IMR-90 (cell line): ENCODE data around the gene CDH13. TPM values are rescaled to one million over a fixed set of nuclear protein-coding genes. Genes with fewer than 3 reads are reported as not detected.

Source experiments
- ATAC-seq: fragments of 200-7000 bp; cut with Tn5 transposase; 2 replicates; pipeline ENCODE4 v1.9.1; 2020; ENCODE audit warnings: low read depth, mild to moderate bottlenecking, moderate library complexity
- BruUV-seq: library from RNA; stranded (reverse); fragments of 400-500 nt; replicated peaks from 2 replicates; lab custom pipeline; 2021; lab: Mats Ljungman, UMichigan
- CTCF ChIA-PET: fragments of 300-600 bp; formaldehyde crosslinking; extraction: SDS; loops from one replicate; lab custom pipeline; 2021; ENCODE audit warnings: antibody characterized with exemption; lab: Yijun Ruan, JAX
- POLR2A ChIA-PET: fragments of 300-600 bp; sonication (Branson Sonifier 250); formaldehyde crosslinking; loops from one replicate; lab custom pipeline; 2022; ENCODE audit warnings: antibody characterized with exemption; ENCODE audit not compliant: unreplicated experiment; lab: Charles Lee
- DNase-seq: peaks from one replicate; pipeline ENCODE4 v3.0.0; 2013
- H2AFZ ChIP-seq: replicated peaks from 2 replicates; pipeline ENCODE3; 2013; ENCODE audit warnings: low read length, mild to moderate bottlenecking; ENCODE audit not compliant: poor library complexity
- H2AK5ac ChIP-seq: 2 replicates; pipeline ENCODE4 v1.6.1; 2013; ENCODE audit warnings: low read depth, low read length, inconsistent platforms
- H2AK9ac ChIP-seq: replicated peaks from 2 replicates; pipeline ENCODE3; 2013; ENCODE audit warnings: mild to moderate bottlenecking, low read depth, low read length, moderate library complexity; ENCODE audit not compliant: poor library complexity
- H2BK120ac ChIP-seq: 2 replicates; pipeline ENCODE4 v1.6.1; 2013; ENCODE audit warnings: low read depth, low read length, inconsistent platforms
- H2BK15ac ChIP-seq: 3 replicates; pipeline ENCODE4 v1.6.1; 2013; ENCODE audit warnings: low read depth, low read length, inconsistent platforms
- H2BK20ac ChIP-seq: 2 replicates; pipeline ENCODE4 v1.6.1; 2013; ENCODE audit warnings: low read depth, mild to moderate bottlenecking, inconsistent platforms, low read length, moderate library complexity
- H2BK5ac ChIP-seq: 2 replicates; pipeline ENCODE4 v1.6.1; 2013; ENCODE audit warnings: mild to moderate bottlenecking, low read depth, low read length, inconsistent platforms; ENCODE audit not compliant: poor library complexity, severe bottlenecking
- H3K14ac ChIP-seq: replicated peaks from 2 replicates; pipeline ENCODE4 v1.6.1; 2013; ENCODE audit warnings: low read depth, low read length, inconsistent platforms
- H3K18ac ChIP-seq: 2 replicates; pipeline ENCODE4 v1.6.1; 2013; ENCODE audit warnings: low read depth, low read length, control low read depth
- H3K23ac ChIP-seq: 2 replicates; pipeline ENCODE4 v1.6.1; 2013; ENCODE audit warnings: low read depth, low read length, inconsistent platforms
- H3K27ac ChIP-seq: 2 replicates; pipeline ENCODE4 v1.5.1; 2013; ENCODE audit warnings: mild to moderate bottlenecking, control low read depth, low read length; ENCODE audit not compliant: insufficient read depth
- H3K27me3 ChIP-seq: 2 replicates; pipeline ENCODE4 v1.6.1; 2013; ENCODE audit warnings: low read length; ENCODE audit not compliant: control insufficient read depth, insufficient read depth
- H3K36me3 ChIP-seq: 2 replicates; pipeline ENCODE4 v1.6.1; 2013; ENCODE audit warnings: low read length, mixed read lengths; ENCODE audit not compliant: control insufficient read depth, insufficient read depth
- H3K4ac ChIP-seq: 2 replicates; pipeline ENCODE4 v1.6.1; 2013; ENCODE audit warnings: low read depth, low read length, inconsistent platforms
- H3K4me1 ChIP-seq: 2 replicates; pipeline ENCODE4 v1.6.1; 2013; ENCODE audit warnings: low read length, mixed read lengths; ENCODE audit not compliant: control insufficient read depth, insufficient read depth
- H3K4me2 ChIP-seq: 2 replicates; pipeline ENCODE4 v1.6.1; 2013; ENCODE audit warnings: low read depth, mild to moderate bottlenecking, control low read depth, low read length, moderate library complexity
- H3K4me3 ChIP-seq: 2 replicates; pipeline ENCODE4 v1.5.1; 2013; ENCODE audit warnings: low read depth, mild to moderate bottlenecking, control low read depth, low read length, moderate library complexity; ENCODE audit not compliant: insufficient read depth
- H3K56ac ChIP-seq: 2 replicates; pipeline ENCODE4 v1.6.1; 2013; ENCODE audit warnings: low read length, inconsistent platforms; ENCODE audit not compliant: insufficient read depth; ENCODE audit errors: extremely low read depth
- H3K79me1 ChIP-seq, 2 experiments: 2 replicates each; pipeline ENCODE4 v1.6.1; 2013; ENCODE audit warnings: low read length in 2 of 2, inconsistent platforms in 1 of 2, low read depth in 1 of 2
- H3K9ac ChIP-seq: 2 replicates; pipeline ENCODE4 v1.6.1; 2013; ENCODE audit warnings: low read depth, low read length, control low read depth
- H3K9me1 ChIP-seq: 2 replicates; pipeline ENCODE4 v1.6.1; 2013; ENCODE audit warnings: low read length, inconsistent platforms; ENCODE audit not compliant: insufficient read depth
- H3K9me3 ChIP-seq: 2 replicates; pipeline ENCODE4 v1.6.1; 2013; ENCODE audit warnings: low read length; ENCODE audit not compliant: control insufficient read depth, insufficient read depth
- H4K20me1 ChIP-seq: 2 replicates; pipeline ENCODE4 v1.6.1; 2013; ENCODE audit warnings: low read length, inconsistent platforms; ENCODE audit not compliant: insufficient read depth
- H4K5ac ChIP-seq: 2 replicates; pipeline ENCODE4 v1.6.1; 2013; ENCODE audit warnings: mild to moderate bottlenecking, low read depth, low read length, control low read depth
- H4K8ac ChIP-seq, 2 experiments: 2 replicates each; pipeline ENCODE4 v1.6.1; 2013; ENCODE audit warnings: low read depth in 2 of 2, low read length in 2 of 2, control low read depth in 1 of 2, inconsistent platforms in 1 of 2
- H4K91ac ChIP-seq: 2 replicates; pipeline ENCODE4 v1.6.1; 2013; ENCODE audit warnings: low read depth, low read length, inconsistent platforms; ENCODE audit not compliant: insufficient read depth
- MAFK ChIP-seq: IDR thresholded peaks from 2 replicates; pipeline ENCODE4 v1.6.1; 2012; ENCODE audit warnings: low read depth, low read length, improper control_type of control experiment
- SMC3 ChIP-seq: fragments of 150-350 bp; IDR thresholded peaks from 2 replicates; pipeline ENCODE4 v1.6.1; 2016; ENCODE audit warnings: low read depth, mild to moderate bottlenecking, antibody characterized with exemption, low read length, moderate library complexity
- WGBS, 2 experiments: methylation state at CpG; one replicate each; pipeline versions ENCODE4 v1.1.5 to v1.1.7; 2013; ENCODE audit warnings: missing lambda C conversion rate in 2 of 2; ENCODE audit not compliant: insufficient read length in 1 of 2; ENCODE audit errors: extremely low coverage in 2 of 2; 5-methylcytosine and 5-hydroxymethylcytosine counted together
- dilution Hi-C: fragments of 300-500 bp; cut with HindIII; formaldehyde crosslinking; loops from one replicate; pipeline ENCODE4 v1.14.3; 2018; ENCODE audit warnings: low sequenced_read_pairs; ENCODE audit not compliant: unreplicated experiment
- in situ Hi-C: fragments of 300-500 bp; cut with MboI; formaldehyde crosslinking; loops from 3 replicates; pipeline ENCODE4 v1.14.3; 2019; ENCODE audit warnings: low sequenced_read_pairs, inconsistent platforms, mixed read lengths
- intact Hi-C: fragments of 100-400 bp; cut with micrococcal nuclease; formaldehyde crosslinking; loops from 2 replicates; pipeline ENCODE4 v1.10.0; 2022
- polyA plus RNA-seq, 3 experiments: library from polyadenylated mRNA; depleted of rRNA; stranded (reverse); fragments of >200 nt; gene quantifications; 2 replicates each; pipeline ENCODE4 v1.2.3, GENCODE V29; 2012; ENCODE audit warnings: low replicate concordance in 1 of 3
- total RNA-seq: library from RNA; depleted of rRNA; stranded (reverse); fragments of >200 nt; gene quantifications from 2 replicates; pipeline ENCODE4 v1.2.3, GENCODE V29; 2012

CDH13 gene
- total and polyA plus RNA-seq, 2 of the 4 experiments (the other 2 are of a cell fraction), result 61.6 to 74.7 TPM

DNA sequence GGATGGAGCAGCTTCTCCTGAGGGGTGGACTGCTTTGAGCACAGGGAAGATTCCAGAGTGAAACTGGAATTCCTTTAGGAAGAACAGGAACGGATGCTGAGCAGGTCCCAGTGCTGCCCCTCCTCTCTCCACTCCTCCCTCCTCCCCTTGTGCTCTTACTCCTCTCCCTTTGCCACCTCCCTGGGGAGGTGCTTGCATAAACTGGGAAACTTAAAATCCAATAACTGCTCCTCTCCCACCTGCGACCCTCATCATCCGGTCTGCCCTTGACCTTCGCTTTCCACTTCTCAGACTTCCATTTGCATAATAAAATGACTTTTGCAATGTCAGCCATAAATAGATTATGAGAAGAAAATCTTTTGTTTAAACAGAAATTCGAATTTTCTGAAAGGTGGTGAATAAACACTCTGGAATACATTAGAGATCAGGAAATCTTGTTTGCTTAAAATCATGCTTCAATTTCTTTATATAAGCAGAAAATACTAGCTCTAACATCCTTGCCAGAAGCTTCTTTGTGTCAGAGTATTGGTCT is 1204.8 kb downstream of the CDH13 start:
- Histone ChIP-seq H2AK9ac (no peak overlapping the region), H4K91ac (no peak overlapping the region), H2BK15ac (no peak overlapping the region), H2BK5ac (no peak overlapping the region), H3K27ac (no peak overlapping the region), H3K14ac (no peak overlapping the region), H4K5ac (no peak overlapping the region), H3K18ac (no peak overlapping the region), H3K9ac (no peak overlapping the region), H3K4me3 (no peak overlapping the region), H4K8ac (no peak overlapping the region), H3K36me3 (no peaks in the 10 kb centered on the region), H2BK120ac (no peak overlapping the region), H2BK20ac (no peak overlapping the region), H3K56ac (no peak overlapping the region), H3K4ac (no peak overlapping the region), H2AFZ (no peak overlapping the region), H3K23ac (no peak overlapping the region), H3K4me1 (peaks cover 2% of the 10 kb centered on the region), H4K20me1 (no peaks in the 10 kb centered on the region; the same call in 1 of the 2 replicates), H3K4me2 (no peak overlapping the region), H3K79me1 (no peaks in the 10 kb centered on the region), H3K27me3 (peaks cover 11% of the 10 kb centered on the region), H2AK5ac (no peak overlapping the region), H3K9me3 (no peaks in the 10 kb centered on the region), H3K9me1 (no peaks in the 10 kb centered on the region)
- in situ Hi-C loops, result no loop called here
- BruUV-seq, result no TSS peak
- ChIA-PET POLR2A (no interaction called here), CTCF (no interaction called here)
- DNase-seq (no peak), ATAC-seq (no peak)
- WGBS, 2 experiments, result no CpG with 5 or more reads among the region's 5 CpGs
- intact Hi-C loops, result no loop called here
- TF ChIP-seq MAFK (peak; percentile 38; the same call in 1 of the 2 replicates), SMC3 (no peak)
- dilution Hi-C loops, result no loop called here
